ENCODE data around the gene BSX. TPM values are rescaled to one million over a fixed set of nuclear protein-coding genes. Genes with fewer than 3 reads are reported as not detected.

The BSX gene
- total RNA-seq: not detected
- long read RNA-seq: 0 reads

GRCh38 chr11:122981388-122982264 is at the start of gene BSX:
Gene BSX, minus strand, starts transcription at chr11:122981834. Its CDS starts 163 bp downstream, at chr11:122981671.
- ATAC-seq (peak; percentile 90), DNase-seq (peak; percentile 72)
- intact Hi-C loops (cut with micrococcal nuclease): no loop called here

- no peak for ATAC-seq
- intact Hi-C loops (cut with micrococcal nuclease): no loop called here
- DNase-seq: no peak
Observed at GRCh38 chr11:123030517-123030916, 48.9 kb upstream of the BSX start.

GRCh38 chr11:123020968-123021367 is 39.3 kb upstream of the BSX start:
- ATAC-seq: peak; percentile 47
- no peak for DNase-seq
- intact Hi-C loops (cut with micrococcal nuclease): loop anchor here (10.0 kb wide), 1 partner anchor 156 kb away; no protein-coding TSS in a partner anchor

- peak; percentile 44 for DNase-seq
- intact Hi-C loops (cut with micrococcal nuclease): loop anchor here (10.0 kb wide), 1 partner anchor 104 kb away; no protein-coding TSS in a partner anchor
Observed at GRCh38 chr11:123018702-123019101, 37.1 kb upstream of the BSX start.

GRCh38 chr11:123011510-123011909 is 29.9 kb upstream of the BSX start:
- ATAC-seq: no peak
- intact Hi-C loops (cut with micrococcal nuclease): loop anchor here (10.0 kb wide), 1 partner anchor 97 kb away; no protein-coding TSS in a partner anchor

More at GRCh38 chr11:123018702-123019101, 37.1 kb upstream of the BSX start:
- peak; percentile 90 for ATAC-seq

GRCh38 chr11:123006860-123007542 is 25.4 kb upstream of the BSX start:
- intact Hi-C loops (cut with micrococcal nuclease): no loop called here
- ATAC-seq (no peak), DNase-seq (no peak)

More at GRCh38 chr11:123011510-123011909, 29.9 kb upstream of the BSX start:
- no peak for DNase-seq

- DNase-seq (no peak), ATAC-seq (no peak)
- intact Hi-C loops (cut with micrococcal nuclease): no loop called here
Observed at GRCh38 chr11:123000721-123001120, 19.1 kb upstream of the BSX start.

GRCh38 chr11:122998727-122999366 is 17.2 kb upstream of the BSX start:
- DNase-seq: no peak
- no peak for ATAC-seq
- intact Hi-C loops (cut with micrococcal nuclease): no loop called here

- ATAC-seq: no peak
- no peak for DNase-seq
- intact Hi-C loops (cut with micrococcal nuclease): no loop called here
Observed at GRCh38 chr11:122995526-122995925, 13.9 kb upstream of the BSX start.

GRCh38 chr11:122984186-122985011 is 2.8 kb upstream of the BSX start:
- intact Hi-C loops (cut with micrococcal nuclease): no loop called here
- peak; percentile 38 for ATAC-seq

GRCh38 chr11:122983438-122984185 is 2.0 kb upstream of the BSX start:
- DNase-seq (no peak), ATAC-seq (no peak)
- intact Hi-C loops (cut with micrococcal nuclease): no loop called here

More at GRCh38 chr11:122984186-122985011, 2.8 kb upstream of the BSX start:
- no peak for DNase-seq

- no peak for DNase-seq
- intact Hi-C loops (cut with micrococcal nuclease): no loop called here
Observed at GRCh38 chr11:122979815-122980595, 1.6 kb downstream of the BSX start.

GRCh38 chr11:122979103-122979814 is 2.4 kb downstream of the BSX start:
- intact Hi-C loops (cut with micrococcal nuclease): no loop called here
- DNase-seq (no peak), ATAC-seq (no peak)

More at GRCh38 chr11:122979815-122980595, 1.6 kb downstream of the BSX start:
- ATAC-seq: no peak

- DNase-seq (no peak), ATAC-seq (no peak)
- intact Hi-C loops (cut with micrococcal nuclease): no loop called here
Observed at GRCh38 chr11:122978299-122978620, 3.4 kb downstream of the BSX start.

- intact Hi-C loops (cut with micrococcal nuclease): no loop called here
- DNase-seq (no peak), ATAC-seq (no peak)
Observed at GRCh38 chr11:122977470-122978298, 4.0 kb downstream of the BSX start.
